OCI-LY7 (cell line): ENCODE measurements around the gene ARHGEF4.

Source experiments
- CTCF ChIP-seq: fragments of 200-600 bp; sonication (generic); conservative IDR thresholded peaks from 2 replicates; pipeline ENCODE4 v1.5.1; 2014; ENCODE audit warnings: mild to moderate bottlenecking, antibody characterized with exemption, low read length, moderate library complexity, mixed read lengths
- EZH2phosphoT487 ChIP-seq: fragments of 200-600 bp; sonication (generic); IDR thresholded peaks from 2 replicates; pipeline ENCODE4 v1.6.1; 2018; ENCODE audit warnings: low read depth, borderline replicate concordance, mild to moderate bottlenecking, mixed run types, antibody characterized with exemption, low read length, moderate library complexity, mixed read lengths

- TF ChIP-seq CTCF = no peak
- TF ChIP-seq EZH2phosphoT487 = no peak
These were observed 218.7 kb downstream of the ARHGEF4 start for GRCh38 chr2:131055169-131056065.
